ENCODE results near the gene SLC36A1. TPM values are rescaled to one million over a fixed set of nuclear protein-coding genes. Genes with fewer than 3 reads are reported as not detected.

SLC36A1 gene
- total RNA-seq, 4 donors from 2014 or later: 35.2 to 91.3 (median 69.8) TPM

GRCh38 chr5:151509231-151509630, 61.8 kb downstream of the SLC36A1 start:
- intact Hi-C loops (cut with DNase I; ENCODE audit: low total_unique reads) (no loop called here), in situ Hi-C loops (cut with MboI; ENCODE audit: low pct_ligation_motif_present in 1 of 4, low pct_unique_long_range_greater_than_20kb in 1 of 4, low sequenced_read_pairs in 3 of 4) (loop anchor here in 2 of 4 donors (10.0 to 25.0 kb wide), 2 partner anchors 74 to 228 kb away; no protein-coding TSS in a partner anchor)
- Histone ChIP-seq H3K9me3 (no peaks in the 10 kb centered on the region), H3K4me3 (no peak overlapping the region), H3K27me3 (no peaks in the 10 kb centered on the region), H3K36me3 (no peaks in the 10 kb centered on the region), H3K27ac (no peak overlapping the region), H3K4me1 (no peaks in the 10 kb centered on the region)
- 63 to 92% methylated on average over 1 to 5 of the region's 5 CpGs for WGBS, 2 donors (ENCODE audit: low coverage in 1 of 2)
- TF ChIP-seq EP300 (IDR thresholded peaks at IDR 0.05; ENCODE audit: low read depth) (no peak), CTCF (IDR thresholded peaks at IDR 0.05) (no peak), POLR2AphosphoS5 (IDR thresholded peaks at IDR 0.05) (no peak)
- no peak for DNase-seq

- in situ Hi-C loops (cut with MboI; ENCODE audit: low pct_ligation_motif_present in 1 of 4, low pct_unique_long_range_greater_than_20kb in 1 of 4, low sequenced_read_pairs in 3 of 4): loop anchor here in 2 of 4 donors (10.0 to 25.0 kb wide), 2 partner anchors 75 to 227 kb away; no protein-coding TSS in a partner anchor
- WGBS, 2 donors (ENCODE audit: low coverage in 1 of 2): 97 to 100% methylated on average over 2 to 3 of the region's 3 CpGs
- Histone ChIP-seq H3K27ac (no peak overlapping the region), H3K4me1 (no peaks in the 10 kb centered on the region), H3K9me3 (no peaks in the 10 kb centered on the region), H3K36me3 (no peaks in the 10 kb centered on the region), H3K27me3 (no peaks in the 10 kb centered on the region), H3K4me3 (no peak overlapping the region)
- no peak for DNase-seq
- intact Hi-C loops (cut with DNase I; ENCODE audit: low total_unique reads): no loop called here
- no peak for TF ChIP-seq POLR2A (IDR thresholded peaks at IDR 0.05)
- TF ChIP-seq POLR2AphosphoS5 (IDR thresholded peaks at IDR 0.05): no peak
- TF ChIP-seq CTCF (IDR thresholded peaks at IDR 0.05): no peak
- TF ChIP-seq EP300 (IDR thresholded peaks at IDR 0.05; ENCODE audit: low read depth): no peak
Measured at GRCh38 chr5:151509836-151510235, 62.4 kb downstream of the SLC36A1 start.

GRCh38 chr5:151517122-151517920, 69.9 kb downstream of the SLC36A1 start:
- H3K9me3 ChIP-seq: no peaks in the 10 kb centered on the region
- H3K4me1 ChIP-seq: no peaks in the 10 kb centered on the region
- no peaks in the 10 kb centered on the region for H3K27me3 ChIP-seq
- no peak overlapping the region for H3K4me3 ChIP-seq
- TF ChIP-seq CTCF (IDR thresholded peaks at IDR 0.05) (no peak), POLR2A (IDR thresholded peaks at IDR 0.05) (no peak), EP300 (IDR thresholded peaks at IDR 0.05; ENCODE audit: low read depth) (no peak), POLR2AphosphoS5 (IDR thresholded peaks at IDR 0.05) (no peak)
- no peak overlapping the region for H3K27ac ChIP-seq
- in situ Hi-C loops (cut with MboI; ENCODE audit: low pct_ligation_motif_present in 1 of 4, low pct_unique_long_range_greater_than_20kb in 1 of 4, low sequenced_read_pairs in 3 of 4) (loop anchor here in 1 of 4 donors (25.0 kb wide), 1 partner anchor 220 kb away; no protein-coding TSS in a partner anchor), intact Hi-C loops (cut with DNase I; ENCODE audit: low total_unique reads) (no loop called here)
- no peaks in the 10 kb centered on the region for H3K36me3 ChIP-seq
- 92 to 93% methylated on average over 3 to 8 of the region's 8 CpGs for WGBS, 2 donors (ENCODE audit: low coverage in 1 of 2)
- DNase-seq: no peak

- in situ Hi-C loops (cut with MboI; ENCODE audit: low pct_ligation_motif_present in 1 of 4, low pct_unique_long_range_greater_than_20kb in 1 of 4, low sequenced_read_pairs in 3 of 4) (loop anchor here in 1 of 4 donors (25.0 kb wide), 1 partner anchor 217 kb away; no protein-coding TSS in a partner anchor), intact Hi-C loops (cut with DNase I; ENCODE audit: low total_unique reads) (no loop called here)
- Histone ChIP-seq H3K27ac (no peak overlapping the region), H3K27me3 (no peaks in the 10 kb centered on the region), H3K9me3 (no peaks in the 10 kb centered on the region), H3K4me3 (no peak overlapping the region), H3K4me1 (no peaks in the 10 kb centered on the region), H3K36me3 (no peaks in the 10 kb centered on the region)
- TF ChIP-seq POLR2AphosphoS5 (IDR thresholded peaks at IDR 0.05) (no peak), CTCF (IDR thresholded peaks at IDR 0.05) (no peak), POLR2A (IDR thresholded peaks at IDR 0.05) (no peak), EP300 (IDR thresholded peaks at IDR 0.05; ENCODE audit: low read depth) (no peak)
- DNase-seq: no peak
- WGBS, 2 donors (ENCODE audit: low coverage in 1 of 2): 61% methylated on average over 7 of the region's 7 CpGs; no CpG with 5 or more reads in 1 of the 2 donors
Measured at GRCh38 chr5:151520294-151520693, 72.9 kb downstream of the SLC36A1 start.
